HG03159 (cell line): ENCODE measurements around the gene ANO1.
"Not testable (repeated sequence)": the region's sequence is repeated elsewhere in the genome, so short reads cannot be mapped to it uniquely, and the experiment has no call there.

Source experiments
- ATAC-seq: cut with Tn5 transposase; IDR thresholded peaks from one replicate; pipeline ENCODE4 v1.9.1; 2021; ENCODE audit warnings: mild to moderate bottlenecking, moderate library complexity; ENCODE audit not compliant: unreplicated experiment

The ANO1 gene

GRCh38 chr11:70078095-70078780, at the start of gene ANO1:
Gene ANO1, plus strand, starts transcription at chr11:70078317. Its CDS starts 290 bp downstream, at chr11:70078607.
- ATAC-seq, result no peak

GRCh38 chr11:70029115-70029860, 48.8 kb upstream of the ANO1 start:
- ATAC-seq, result no peak

- no peak for ATAC-seq
Observed at GRCh38 chr11:70029861-70030380, 48.2 kb upstream of the ANO1 start.

GRCh38 chr11:70030412-70030811, 47.7 kb upstream of the ANO1 start:
- no peak for ATAC-seq

- no peak for ATAC-seq
Observed at GRCh38 chr11:70031631-70032469, 46.3 kb upstream of the ANO1 start.

- ATAC-seq, result no peak
Observed at GRCh38 chr11:70032470-70032795, 45.7 kb upstream of the ANO1 start.

GRCh38 chr11:70032943-70033710, 45.0 kb upstream of the ANO1 start:
- no peak for ATAC-seq

- ATAC-seq, result no peak
Observed at GRCh38 chr11:70033711-70034070, 44.4 kb upstream of the ANO1 start.

- no peak for ATAC-seq
Observed at GRCh38 chr11:70034740-70035365, 43.3 kb upstream of the ANO1 start.

- ATAC-seq, result not testable (repeated sequence)
Observed at GRCh38 chr11:70035665-70036064, 42.5 kb upstream of the ANO1 start.

GRCh38 chr11:70036971-70037882, 40.9 kb upstream of the ANO1 start:
- ATAC-seq, result no peak

- no peak for ATAC-seq
Observed at GRCh38 chr11:70038034-70038834, 39.9 kb upstream of the ANO1 start.

GRCh38 chr11:70040452-70040851, 37.7 kb upstream of the ANO1 start:
- ATAC-seq, result no peak

GRCh38 chr11:70040869-70041501, 37.1 kb upstream of the ANO1 start:
- ATAC-seq, result no peak

GRCh38 chr11:70043482-70043881, 34.6 kb upstream of the ANO1 start:
- ATAC-seq, result no peak

- ATAC-seq, result no peak
Observed at GRCh38 chr11:70046089-70046488, 32.0 kb upstream of the ANO1 start.

- ATAC-seq, result no peak
Observed at GRCh38 chr11:70048279-70049024, 29.7 kb upstream of the ANO1 start.
